Liver (tissue), 3 donors: ENCODE measurements around the gene FIBCD1.

Source experiments
- FOXA1 ChIP-seq: IDR thresholded peaks from 2 replicates; pipeline ENCODE4 v1.6.1; 2016; ENCODE audit warnings: antibody characterized with exemption
- MAX ChIP-seq: IDR thresholded peaks from 2 replicates; pipeline ENCODE4 v1.6.1; 2016; ENCODE audit warnings: antibody characterized with exemption
- REST ChIP-seq: IDR thresholded peaks from 2 replicates; pipeline ENCODE4 v1.6.1; 2016; ENCODE audit warnings: antibody characterized with exemption, mild to moderate bottlenecking
- TAF1 ChIP-seq: conservative IDR thresholded peaks from 2 replicates; pipeline ENCODE4 v1.6.1; 2016; ENCODE audit warnings: antibody characterized with exemption, mild to moderate bottlenecking
- YY1 ChIP-seq: IDR thresholded peaks from 2 replicates; pipeline ENCODE4 v1.6.1; 2016; ENCODE audit warnings: antibody characterized with exemption, mild to moderate bottlenecking
- TF ChIP-seq, protein P1 (sequence below): fragments of 150-350 bp; IDR thresholded peaks from 2 replicates; pipeline ENCODE4 v1.5.1; 2017; ENCODE audit warnings: improper control_type of control experiment, low read depth, low read length; ENCODE audit not compliant: missing input control
- donor health status: healthy.
- donor health status: healthy.

DNA sequence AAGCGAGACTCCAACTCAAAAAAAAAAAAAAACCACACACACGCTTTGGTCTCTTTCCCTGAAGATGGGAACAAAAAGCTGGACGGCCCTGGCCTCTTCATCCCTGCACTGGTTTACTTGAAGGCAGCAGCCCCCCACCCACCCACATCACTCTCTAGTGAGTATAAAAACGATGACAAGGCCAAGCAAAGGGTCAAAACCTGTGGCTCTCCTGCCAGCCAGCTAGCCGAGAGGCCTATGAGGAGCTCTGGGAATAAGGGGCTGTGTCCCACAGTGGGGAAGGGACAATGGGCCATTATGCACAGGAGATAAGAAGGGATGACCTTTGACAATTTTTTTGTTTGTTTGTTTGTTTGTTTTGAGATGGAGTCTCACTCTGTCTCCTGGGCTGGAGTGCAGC lies 55.6 kb downstream of the FIBCD1 start:
- TF ChIP-seq, protein P1, sequence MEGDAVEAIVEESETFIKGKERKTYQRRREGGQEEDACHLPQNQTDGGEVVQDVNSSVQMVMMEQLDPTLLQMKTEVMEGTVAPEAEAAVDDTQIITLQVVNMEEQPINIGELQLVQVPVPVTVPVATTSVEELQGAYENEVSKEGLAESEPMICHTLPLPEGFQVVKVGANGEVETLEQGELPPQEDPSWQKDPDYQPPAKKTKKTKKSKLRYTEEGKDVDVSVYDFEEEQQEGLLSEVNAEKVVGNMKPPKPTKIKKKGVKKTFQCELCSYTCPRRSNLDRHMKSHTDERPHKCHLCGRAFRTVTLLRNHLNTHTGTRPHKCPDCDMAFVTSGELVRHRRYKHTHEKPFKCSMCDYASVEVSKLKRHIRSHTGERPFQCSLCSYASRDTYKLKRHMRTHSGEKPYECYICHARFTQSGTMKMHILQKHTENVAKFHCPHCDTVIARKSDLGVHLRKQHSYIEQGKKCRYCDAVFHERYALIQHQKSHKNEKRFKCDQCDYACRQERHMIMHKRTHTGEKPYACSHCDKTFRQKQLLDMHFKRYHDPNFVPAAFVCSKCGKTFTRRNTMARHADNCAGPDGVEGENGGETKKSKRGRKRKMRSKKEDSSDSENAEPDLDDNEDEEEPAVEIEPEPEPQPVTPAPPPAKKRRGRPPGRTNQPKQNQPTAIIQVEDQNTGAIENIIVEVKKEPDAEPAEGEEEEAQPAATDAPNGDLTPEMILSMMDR = no peak
- TF ChIP-seq MAX (no peak), FOXA1 (no peak), YY1 (no peak), REST (no peak), TAF1 (no peak)
